Limb (tissue), 2 donors: ENCODE data around the gene SCYGR4.
"Not testable (repeated sequence)": the region's sequence is repeated elsewhere in the genome, so short reads cannot be mapped to it uniquely, and the experiment has no call there.

ENCODE experiments used
- DNase-seq, 2 donors: peaks; one replicate each; pipeline ENCODE4 v3.0.0-alpha.2; 2016; ENCODE audit errors: extremely low spot score in 2 of 2

Gene SCYGR4

GRCh38 chr2:227666631-227667170, 49.4 kb downstream of the SCYGR4 start, which contains the start of gene SCYGR5:
SCYGR5 (plus strand) TSS chr2:227666804; CDS start chr2:227666804, 0 bp downstream.
- not testable (repeated sequence) for DNase-seq
